ENCODE data around the gene ZNF256. TPM values are rescaled to one million over a fixed set of nuclear protein-coding genes. Genes with fewer than 3 reads are reported as not detected.

The ZNF256 gene
- total and polyA plus RNA-seq, 10 of the 15 experiments (the other 5 are each of a cell fraction or from before 2014, with no cell fraction given) = 1.0 to 7.5 (median 4.3) TPM

DNA sequence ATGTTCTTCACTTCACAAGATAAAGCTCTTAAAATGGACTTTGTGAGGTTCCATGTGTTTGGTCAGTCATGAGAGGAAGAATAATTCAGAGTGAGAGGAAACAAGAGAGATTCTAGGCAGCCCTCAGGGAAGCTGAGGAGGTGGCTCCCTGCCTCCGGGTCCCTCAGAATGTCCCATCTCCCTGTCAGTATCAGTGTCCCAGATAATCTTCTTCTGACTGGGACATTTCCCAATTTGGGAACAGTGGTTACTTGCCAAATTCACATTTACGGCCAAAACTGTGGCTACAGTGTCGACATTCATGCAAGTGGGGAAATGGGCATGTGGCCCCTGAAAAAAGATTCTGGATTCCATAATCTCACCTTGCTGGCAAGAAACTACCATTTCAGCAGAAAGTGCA is 40.1 kb downstream of the ZNF256 start (continued):
- TF ChIP-seq HDAC6 (IDR thresholded peaks at IDR 0.05; ENCODE audit: unreplicated experiment) = no peak

DNA sequence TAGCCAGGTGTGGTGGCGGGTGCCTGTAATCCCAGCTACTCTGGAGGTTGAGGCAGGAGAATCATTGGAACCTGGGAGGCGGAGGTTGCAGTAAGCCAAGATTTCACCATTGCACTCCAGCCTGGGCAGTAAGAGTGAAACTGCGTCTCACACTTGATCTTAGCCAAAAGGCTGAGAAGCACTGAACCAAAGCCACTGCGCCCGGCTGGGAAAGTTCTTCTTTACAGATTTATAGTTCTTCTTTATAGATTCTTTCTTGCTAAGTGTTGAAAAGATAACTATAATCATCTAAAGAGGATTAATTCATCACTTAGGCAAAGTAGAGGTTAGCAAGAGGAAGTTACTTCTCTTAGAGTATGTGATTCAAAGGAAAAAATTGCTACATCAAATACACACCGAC is 42.2 kb downstream of the ZNF256 start:
- Histone ChIP-seq H2AFZ (ENCODE audit: control insufficient read depth, low read depth, low read length) (no peak overlapping the region), H3K36me3 (ENCODE audit: control insufficient read depth in 2 of 2, insufficient read depth in 2 of 2, low read length in 1 of 2) (peaks cover 0 to 3% of the 10 kb centered on the region in 2 experiments; a peak in 3 of 4 replicates), H3K9ac (ENCODE audit: control insufficient read depth, insufficient read depth, low read length) (no peak overlapping the region), H3K4me3 (no peak overlapping the region), H4K20me1 (ENCODE audit: control insufficient read depth, insufficient read depth) (no peaks in the 10 kb centered on the region), H3K4me2 (ENCODE audit: control insufficient read depth, insufficient read depth) (0 out of 2 replicates have a peak overlapping the region, but pooled peaks have one; percentile 17), H3K4me1 (ENCODE audit: control insufficient read depth, insufficient read depth, low read length) (no peaks in the 10 kb centered on the region), H3K27ac (ENCODE audit: control insufficient read depth, insufficient read depth) (no peak overlapping the region), H3K27me3 (replicated peaks in 1 of 2; ENCODE audit: control insufficient read depth in 2 of 2, insufficient read depth in 2 of 2, low read length in 1 of 2) (no peaks in the 10 kb centered on the region), H3K9me3 (replicated peaks; ENCODE audit: control insufficient read depth, insufficient read depth, low read length) (peaks cover 1% of the 10 kb centered on the region), H3K79me2 (ENCODE audit: control insufficient read depth, insufficient read depth, low read length) (no peaks in the 10 kb centered on the region)
- ChIA-PET RAD21 (ENCODE audit: unreplicated experiment) (no interaction called here), CTCF (interaction anchor here (0.9 to 1.3 kb wide), 2 partner anchors 11 to 440 kb away, joined by 3 to 5 read pairs; no protein-coding TSS in a partner anchor), SMC1A (ENCODE audit: uncharacterized antibody, unreplicated experiment) (interaction anchor here (1.2 kb wide), 1 partner anchor 167 kb away, joined by 3 read pairs; no protein-coding TSS in a partner anchor), POLR2A (no interaction called here)
- FAIRE-seq (no peak), ATAC-seq (peak; percentile 70), DNase-seq (ENCODE audit: low read depth, low spot score) (no peak)
- intact Hi-C loops (cut with micrococcal nuclease; ENCODE audit: unreplicated experiment) (no loop called here), in situ Hi-C loops (cut with MboI) (no loop called here)
- WGBS (ENCODE audit: insufficient coverage, insufficient replicate concordance, low lambda C conversion rate, missing lambda C conversion rate) = 47% methylated on average over 6 of the region's 6 CpGs
- no peak for TF ChIP-seq ASH2L (IDR thresholded peaks at IDR 0.05; ENCODE audit: borderline replicate concordance, low read depth)
- no peak for TF ChIP-seq BMI1 (IDR thresholded peaks at IDR 0.05; ENCODE audit: borderline replicate concordance)
- no peak for TF ChIP-seq SPI1 (IDR thresholded peaks at IDR 0.05; ENCODE audit: borderline replicate concordance, insufficient read depth, low read depth, low read length)
- TF ChIP-seq SRF (IDR thresholded peaks at IDR 0.05; ENCODE audit: low read depth in 2 of 2, low read length in 2 of 2) = no peak
- TF ChIP-seq ETV6 (conservative IDR thresholded peaks at IDR 0.05 in 1 of 2, IDR thresholded peaks at IDR 0.05 in 1 of 2; ENCODE audit: borderline replicate concordance in 1 of 2, low read depth in 1 of 2) = no peak
- TF ChIP-seq ZNF274 (IDR thresholded peaks at IDR 0.05; ENCODE audit: insufficient read depth, insufficient read length) = no peak
- no peak for TF ChIP-seq LARP7 (IDR thresholded peaks at IDR 0.05)
- TF ChIP-seq, protein P1, sequence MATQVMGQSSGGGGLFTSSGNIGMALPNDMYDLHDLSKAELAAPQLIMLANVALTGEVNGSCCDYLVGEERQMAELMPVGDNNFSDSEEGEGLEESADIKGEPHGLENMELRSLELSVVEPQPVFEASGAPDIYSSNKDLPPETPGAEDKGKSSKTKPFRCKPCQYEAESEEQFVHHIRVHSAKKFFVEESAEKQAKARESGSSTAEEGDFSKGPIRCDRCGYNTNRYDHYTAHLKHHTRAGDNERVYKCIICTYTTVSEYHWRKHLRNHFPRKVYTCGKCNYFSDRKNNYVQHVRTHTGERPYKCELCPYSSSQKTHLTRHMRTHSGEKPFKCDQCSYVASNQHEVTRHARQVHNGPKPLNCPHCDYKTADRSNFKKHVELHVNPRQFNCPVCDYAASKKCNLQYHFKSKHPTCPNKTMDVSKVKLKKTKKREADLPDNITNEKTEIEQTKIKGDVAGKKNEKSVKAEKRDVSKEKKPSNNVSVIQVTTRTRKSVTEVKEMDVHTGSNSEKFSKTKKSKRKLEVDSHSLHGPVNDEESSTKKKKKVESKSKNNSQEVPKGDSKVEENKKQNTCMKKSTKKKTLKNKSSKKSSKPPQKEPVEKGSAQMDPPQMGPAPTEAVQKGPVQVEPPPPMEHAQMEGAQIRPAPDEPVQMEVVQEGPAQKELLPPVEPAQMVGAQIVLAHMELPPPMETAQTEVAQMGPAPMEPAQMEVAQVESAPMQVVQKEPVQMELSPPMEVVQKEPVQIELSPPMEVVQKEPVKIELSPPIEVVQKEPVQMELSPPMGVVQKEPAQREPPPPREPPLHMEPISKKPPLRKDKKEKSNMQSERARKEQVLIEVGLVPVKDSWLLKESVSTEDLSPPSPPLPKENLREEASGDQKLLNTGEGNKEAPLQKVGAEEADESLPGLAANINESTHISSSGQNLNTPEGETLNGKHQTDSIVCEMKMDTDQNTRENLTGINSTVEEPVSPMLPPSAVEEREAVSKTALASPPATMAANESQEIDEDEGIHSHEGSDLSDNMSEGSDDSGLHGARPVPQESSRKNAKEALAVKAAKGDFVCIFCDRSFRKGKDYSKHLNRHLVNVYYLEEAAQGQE (IDR thresholded peaks at IDR 0.05; ENCODE audit: low read depth, low read length) = no peak
- TF ChIP-seq TAF1 (IDR thresholded peaks at IDR 0.05; ENCODE audit: borderline replicate concordance, low read depth, low read length) = no peak
- no peak for TF ChIP-seq SMC3 (IDR thresholded peaks at IDR 0.05; ENCODE audit: borderline replicate concordance, low read length)
- no peak for TF ChIP-seq ESRRA (IDR thresholded peaks at IDR 0.05; ENCODE audit: low read length)
- TF ChIP-seq CREM (IDR thresholded peaks at IDR 0.05; ENCODE audit: low read depth) = no peak
- no peak for TF ChIP-seq EGR1 (IDR thresholded peaks at IDR 0.05; ENCODE audit: borderline replicate concordance in 1 of 2, low read depth in 2 of 2, low read length in 2 of 2)
- no TSS peak for BruUV-seq (replicated peaks)
